Progenitor cell of endocrine pancreas (in vitro differentiated cells): Measurements from ENCODE around the gene KRTAP10-9. TPM values are rescaled to one million over a fixed set of nuclear protein-coding genes. Genes with fewer than 3 reads are reported as not detected.
"Not testable (repeated sequence)": the region's sequence is repeated elsewhere in the genome, so short reads cannot be mapped to it uniquely, and the experiment has no call there.

ENCODE experiments used
- DNase-seq: peaks from one replicate; pipeline ENCODE4 v3.0.0; 2021; ENCODE audit warnings: low spot score; ENCODE audit not compliant: unreplicated experiment
- H3K27ac Mint-ChIP-seq: 2 replicates; pipeline ENCODE4 v1.8.0; 2021; ENCODE audit warnings: mild to moderate bottlenecking, moderate library complexity, mixed read lengths
- H3K27me3 Mint-ChIP-seq: 2 replicates; pipeline ENCODE4 v1.8.0; 2021; ENCODE audit warnings: mixed read lengths
- H3K36me3 Mint-ChIP-seq: 2 replicates; pipeline ENCODE4 v1.8.0; 2022; ENCODE audit warnings: mixed read lengths; ENCODE audit not compliant: insufficient read depth
- H3K4me1 Mint-ChIP-seq: 2 replicates; pipeline ENCODE4 v1.8.0; 2021; ENCODE audit warnings: low read depth, mixed read lengths
- H3K4me3 Mint-ChIP-seq: 2 replicates; pipeline ENCODE4 v1.8.0; 2021; ENCODE audit warnings: low read depth, mild to moderate bottlenecking, moderate library complexity, mixed read lengths
- H3K9me3 Mint-ChIP-seq: 2 replicates; pipeline ENCODE4 v1.8.0; 2021; ENCODE audit warnings: low read depth, mixed read lengths
- total RNA-seq: library from RNA; stranded (reverse); gene quantifications from 2 replicates; pipeline ENCODE4 v1.2.1, GENCODE V29; 2021
- TF ChIP-seq, protein P1 (sequence below): fragments of 200-600 bp; sonication (generic); IDR thresholded peaks from one replicate; pipeline ENCODE4 v1.5.0; 2021; ENCODE audit warnings: antibody characterized with exemption, mild to moderate bottlenecking; ENCODE audit not compliant: unreplicated experiment

Gene KRTAP10-9
- total RNA-seq, 1 donor from 2014 or later, result not detected

DNA sequence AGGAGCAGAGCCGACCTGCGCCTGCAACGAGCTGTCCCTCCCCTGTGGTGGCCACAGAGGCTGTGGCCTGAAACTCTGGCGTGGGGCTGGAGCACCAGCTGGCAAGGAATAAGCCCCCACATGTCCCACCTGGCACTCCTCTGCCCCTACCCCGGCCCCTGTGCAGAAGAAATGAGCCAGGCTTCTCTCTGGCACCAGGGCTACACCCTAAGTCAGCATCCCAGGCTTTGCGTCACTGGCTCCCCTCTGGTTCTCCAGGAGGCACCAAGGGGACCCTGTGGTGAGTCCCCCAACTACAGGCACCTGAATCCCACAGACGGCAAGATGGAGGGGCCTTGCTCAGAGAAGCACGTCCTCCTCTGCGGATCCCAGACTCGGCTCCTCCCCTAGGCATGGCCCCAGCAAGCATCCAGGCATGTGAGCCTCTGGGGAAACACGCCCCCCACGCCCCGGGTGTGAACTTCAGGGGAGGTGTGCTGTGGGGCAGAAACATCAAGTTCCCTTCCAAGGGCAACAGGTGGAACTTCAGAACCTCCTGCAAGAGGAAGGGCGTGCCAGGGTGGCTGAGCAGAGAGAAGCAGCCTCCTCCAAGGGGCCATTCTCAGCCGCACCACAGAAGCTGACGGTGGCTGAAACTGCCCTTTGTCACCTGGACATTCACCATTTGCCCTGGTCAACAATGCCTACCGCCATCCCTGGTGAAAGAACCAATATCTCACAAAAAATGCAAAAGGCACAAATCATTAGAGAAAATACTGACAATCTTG is 23.6 kb upstream of the KRTAP10-9 start:
- TF ChIP-seq, protein P1, sequence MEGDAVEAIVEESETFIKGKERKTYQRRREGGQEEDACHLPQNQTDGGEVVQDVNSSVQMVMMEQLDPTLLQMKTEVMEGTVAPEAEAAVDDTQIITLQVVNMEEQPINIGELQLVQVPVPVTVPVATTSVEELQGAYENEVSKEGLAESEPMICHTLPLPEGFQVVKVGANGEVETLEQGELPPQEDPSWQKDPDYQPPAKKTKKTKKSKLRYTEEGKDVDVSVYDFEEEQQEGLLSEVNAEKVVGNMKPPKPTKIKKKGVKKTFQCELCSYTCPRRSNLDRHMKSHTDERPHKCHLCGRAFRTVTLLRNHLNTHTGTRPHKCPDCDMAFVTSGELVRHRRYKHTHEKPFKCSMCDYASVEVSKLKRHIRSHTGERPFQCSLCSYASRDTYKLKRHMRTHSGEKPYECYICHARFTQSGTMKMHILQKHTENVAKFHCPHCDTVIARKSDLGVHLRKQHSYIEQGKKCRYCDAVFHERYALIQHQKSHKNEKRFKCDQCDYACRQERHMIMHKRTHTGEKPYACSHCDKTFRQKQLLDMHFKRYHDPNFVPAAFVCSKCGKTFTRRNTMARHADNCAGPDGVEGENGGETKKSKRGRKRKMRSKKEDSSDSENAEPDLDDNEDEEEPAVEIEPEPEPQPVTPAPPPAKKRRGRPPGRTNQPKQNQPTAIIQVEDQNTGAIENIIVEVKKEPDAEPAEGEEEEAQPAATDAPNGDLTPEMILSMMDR, result no peak
- no peak overlapping the region for H3K27ac Mint-ChIP-seq

DNA sequence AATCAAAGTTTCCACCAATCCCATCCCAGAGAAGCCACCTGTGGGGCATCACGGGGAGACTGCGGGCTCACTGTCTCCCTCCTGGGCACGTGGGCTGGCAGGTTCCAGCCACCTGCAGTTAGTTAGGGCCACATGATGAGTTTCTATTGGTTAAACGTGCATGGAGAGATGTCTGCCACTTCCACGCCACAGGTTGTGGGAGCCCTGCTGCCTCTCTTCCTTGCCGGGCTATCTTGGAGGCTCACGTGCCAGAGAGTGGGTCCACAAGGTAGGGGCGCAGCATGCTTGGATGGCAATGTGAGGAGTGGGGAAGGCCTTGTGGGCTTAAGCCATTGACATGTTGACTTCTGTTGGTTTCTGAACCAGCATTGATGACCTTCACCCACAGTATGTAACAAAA is 23.0 kb upstream of the KRTAP10-9 start:
- Mint-ChIP-seq H3K4me3 (no peak overlapping the region), H3K9me3 (peaks cover 11% of the 10 kb centered on the region), H3K36me3 (no peaks in the 10 kb centered on the region), H3K4me1 (no peaks in the 10 kb centered on the region), H3K27me3 (peaks cover 8% of the 10 kb centered on the region), H3K27ac (no peak overlapping the region)
- TF ChIP-seq, protein P1, result no peak
- DNase-seq, result no peak

More for the DNA sequence above, 23.6 kb upstream of the KRTAP10-9 start:
- no peak overlapping the region for H3K4me3 Mint-ChIP-seq
- peaks cover 8% of the 10 kb centered on the region for H3K27me3 Mint-ChIP-seq
- no peaks in the 10 kb centered on the region for H3K36me3 Mint-ChIP-seq
- no peaks in the 10 kb centered on the region for H3K4me1 Mint-ChIP-seq
- H3K9me3 Mint-ChIP-seq, result peaks cover 14% of the 10 kb centered on the region
- DNase-seq, result no peak

DNA sequence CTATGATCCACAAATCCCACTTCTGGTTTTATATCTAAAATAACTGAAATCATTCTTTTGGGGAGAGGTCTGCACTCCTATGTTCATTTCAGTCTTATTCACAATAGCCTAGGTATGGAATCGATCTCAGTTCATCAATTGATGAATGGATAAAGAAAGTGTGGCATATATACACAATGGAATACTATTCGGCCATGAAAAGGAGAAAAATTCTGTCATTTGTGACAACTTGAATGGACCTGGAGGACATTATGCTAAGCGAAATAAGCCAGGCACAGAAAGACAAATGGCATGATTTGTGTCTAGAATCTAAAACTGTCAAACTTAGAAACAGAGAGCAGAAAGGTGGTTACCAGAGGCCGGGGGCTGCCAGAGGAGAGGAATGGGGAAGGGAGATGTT is 20.4 kb upstream of the KRTAP10-9 start:
- Mint-ChIP-seq H3K4me3 (no peak overlapping the region), H3K4me1 (no peaks in the 10 kb centered on the region), H3K27ac (no peak overlapping the region), H3K36me3 (no peaks in the 10 kb centered on the region), H3K9me3 (peaks cover 29% of the 10 kb centered on the region), H3K27me3 (peaks cover 10% of the 10 kb centered on the region)
- TF ChIP-seq, protein P1, result no peak
- no peak for DNase-seq

DNA sequence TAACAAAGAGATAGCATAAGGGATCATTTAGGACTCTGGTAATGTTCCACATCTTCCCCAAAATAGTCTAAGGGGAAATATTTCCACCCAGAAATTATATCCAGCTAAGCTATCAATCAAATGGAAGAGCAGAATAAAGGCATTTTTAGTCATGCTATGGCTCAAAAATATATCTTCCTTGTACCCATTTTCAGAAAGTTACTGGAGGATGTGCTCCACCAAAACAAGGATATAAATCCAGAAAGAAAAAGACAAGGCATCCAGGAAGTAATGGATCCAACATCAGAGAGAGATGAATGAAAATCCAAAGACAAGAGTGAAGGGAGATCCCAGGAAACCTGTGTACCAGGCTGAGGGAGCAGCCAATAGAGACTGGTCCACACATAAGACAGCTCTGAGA is 17.7 kb upstream of the KRTAP10-9 start:
- Mint-ChIP-seq H3K9me3 (peaks cover 27% of the 10 kb centered on the region), H3K4me3 (no peak overlapping the region), H3K27me3 (peaks cover 11% of the 10 kb centered on the region), H3K4me1 (no peaks in the 10 kb centered on the region), H3K36me3 (peaks cover 1% of the 10 kb centered on the region), H3K27ac (no peak overlapping the region)
- TF ChIP-seq, protein P1, result no peak
- DNase-seq, result no peak

DNA sequence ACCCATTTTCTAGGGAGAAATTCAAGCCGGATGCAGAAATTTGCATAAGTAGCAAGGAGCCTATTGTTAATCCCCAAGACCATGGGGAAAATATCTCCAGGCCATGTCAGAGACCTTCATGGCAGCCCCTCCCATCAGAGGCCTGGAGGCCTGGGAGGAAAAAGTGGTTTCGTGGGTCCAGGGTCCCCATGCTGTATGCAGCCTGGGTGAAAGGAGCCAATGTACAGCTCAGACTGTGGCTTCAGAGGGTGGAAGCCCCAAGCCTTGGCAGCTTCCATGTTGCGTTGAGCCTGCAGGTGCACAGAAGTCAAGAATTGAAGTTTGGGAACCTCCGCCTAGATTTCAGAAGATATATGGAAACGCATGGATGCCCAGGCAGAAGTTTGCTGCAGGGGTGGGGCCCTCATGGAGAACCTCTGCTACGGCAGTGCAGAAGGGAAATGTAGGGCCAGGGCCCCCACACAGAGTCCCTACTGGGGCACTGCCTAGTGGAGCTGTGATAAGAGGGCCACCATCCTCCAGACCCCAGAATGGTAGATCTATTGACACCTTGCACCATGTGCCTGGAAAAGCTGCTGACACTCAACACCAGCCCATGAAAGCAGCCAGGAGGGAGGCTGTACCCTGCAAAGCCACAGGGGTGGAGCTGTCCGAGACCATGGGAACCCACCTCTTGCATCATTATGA is 16.6 kb upstream of the KRTAP10-9 start:
- not testable (repeated sequence) for DNase-seq, H3K4me3 Mint-ChIP-seq, H3K4me1 Mint-ChIP-seq, H3K36me3 Mint-ChIP-seq, H3K27ac Mint-ChIP-seq
- peaks cover 15% of the 10 kb centered on the region for H3K27me3 Mint-ChIP-seq
- H3K9me3 Mint-ChIP-seq, result peaks cover 21% of the 10 kb centered on the region
